Ovary (tissue), 9 donors: ENCODE measurements around the gene IGF2BP1. TPM values are rescaled to one million over a fixed set of nuclear protein-coding genes. Genes with fewer than 3 reads are reported as not detected.
"Not testable (repeated sequence)": the region's sequence is repeated elsewhere in the genome, so short reads cannot be mapped to it uniquely, and the experiment has no call there.

Source experiments
- DNase-seq, 5 donors: peaks; one replicate each; pipeline ENCODE4 v3.0.0-alpha.2; 2019 to 2020
- H3K27ac ChIP-seq, 2 donors: fragments of 200-600 bp; one replicate each; pipeline versions ENCODE4 v1.5.1 to v1.8.0; 2019 to 2022
- H3K27me3 ChIP-seq: fragments of 200-600 bp; one replicate; pipeline ENCODE4 v1.8.0; 2022
- H3K36me3 ChIP-seq: fragments of 200-600 bp; sonication (generic); one replicate; pipeline ENCODE4 v1.5.1; 2019
- H3K4me1 ChIP-seq: one replicate; pipeline ENCODE4 v1.8.1; 2013; ENCODE audit warnings: mild to moderate bottlenecking, moderate library complexity; ENCODE audit not compliant: insufficient read depth
- H3K4me3 ChIP-seq: fragments of 200-600 bp; sonication (generic); one replicate; pipeline ENCODE4 v1.5.1; 2017
- H3K9me3 ChIP-seq, 2 donors: fragments of 200-600 bp in 1 of 2; sonication (generic) in 1 of 2; one replicate each; pipeline versions ENCODE4 v1.5.1 to v1.8.1; 2013 to 2019; ENCODE audit warnings: mild to moderate bottlenecking in 1 of 2, moderate library complexity in 1 of 2
- CTCF ChIP-seq, 3 donors: fragments of 450-650 bp in 2 of 3; fragments of 200-600 bp in 1 of 3; IDR thresholded peaks; one replicate each; pipeline versions ENCODE4 v1.5.1 to v1.8.0; 2016 to 2022; ENCODE audit warnings: antibody characterized with exemption in 3 of 3, mild to moderate bottlenecking in 1 of 3
- EP300 ChIP-seq: sonication (generic); formaldehyde crosslinking; IDR thresholded peaks from one replicate; pipeline ENCODE4 v1.6.1; 2017; ENCODE audit warnings: antibody characterized with exemption
- POLR2A ChIP-seq: fragments of 450-650 bp; IDR thresholded peaks from one replicate; pipeline ENCODE4 v1.6.1; 2017; ENCODE audit warnings: antibody characterized with exemption, mild to moderate bottlenecking, moderate library complexity
- WGBS, 3 donors: extraction: QIAGEN DNeasy Blood & Tissue Kit in 1 of 3; methylation state at CpG; one replicate each; pipeline versions ENCODE4 v1.1.5 to v1.1.7; 2013 to 2017; 5-methylcytosine and 5-hydroxymethylcytosine counted together
- intact Hi-C, 4 donors: fragments of 100-400 bp; cut with DNase I; formaldehyde crosslinking; loops; one replicate each; pipeline versions ENCODE4 v1.11.0 to v1.15.1; 2022 to 2023
- polyA plus RNA-seq, 2 donors: library from polyadenylated mRNA; stranded (reverse); fragments of 200-250 nt in 1 of 2; fragments of 350-450 nt in 1 of 2; fragmentation: Illumina TruSeq in 1 of 2; extraction: RNeasy Lipid Tissue Mini Kit (QIAGEN cat#74804) in 1 of 2; gene quantifications; one replicate each; pipeline ENCODE4 v1.2.3, GENCODE V29; 2013 to 2014
- total RNA-seq, 7 donors: library from RNA; depleted of rRNA in 2 of 7; stranded (reverse); fragments of >200 nt in 2 of 7; fragmentation: NEBNext Ultra II Directional in 3 of 7; extraction: Animal tissue kit (Norgen Biotek cat#: 25700) in 3 of 7; gene quantifications; one replicate each; pipeline versions ENCODE4 v1.1.0 to v1.2.4, GENCODE V29; 2016 to 2023
- donor health status: DM: no; HTN: no; CAD: no; lungs with moderate emphysema.
- donor health status: DM: no; HTN: no; CAD: no.
- donor health status: Bipolar disorder and iron deficiency.
- donor health status: DM: yes; HTN: yes; CAD: no.
- donor health status: DM: no; HTN: no; CAD: no.
- donor health status: DM: yes; HTN: yes; CAD: no.

The IGF2BP1 gene
- total and polyA plus RNA-seq, 9 donors = 0.12 to 1.0 TPM; not detected in 7

- intact Hi-C loops = no loop called here
- 89 to 90% (median 89%) methylated on average over 13 of the region's 13 CpGs for WGBS, 3 donors
- TF ChIP-seq EP300 (no peak), CTCF (IDR thresholded peaks at IDR 0.05) (no peak), POLR2A (no peak)
- no peak overlapping the region for H3K4me3 ChIP-seq
- H3K36me3 ChIP-seq = no peaks in the 10 kb centered on the region
- H3K4me1 ChIP-seq = no peaks in the 10 kb centered on the region
- H3K27me3 ChIP-seq = no peaks in the 10 kb centered on the region
- no peak overlapping the region for H3K27ac ChIP-seq
- no peaks in the 10 kb centered on the region for H3K9me3 ChIP-seq
- DNase-seq = no peak
These were observed 39.1 kb downstream of the IGF2BP1 start for GRCh38 chr17:49036270-49036626.

DNA sequence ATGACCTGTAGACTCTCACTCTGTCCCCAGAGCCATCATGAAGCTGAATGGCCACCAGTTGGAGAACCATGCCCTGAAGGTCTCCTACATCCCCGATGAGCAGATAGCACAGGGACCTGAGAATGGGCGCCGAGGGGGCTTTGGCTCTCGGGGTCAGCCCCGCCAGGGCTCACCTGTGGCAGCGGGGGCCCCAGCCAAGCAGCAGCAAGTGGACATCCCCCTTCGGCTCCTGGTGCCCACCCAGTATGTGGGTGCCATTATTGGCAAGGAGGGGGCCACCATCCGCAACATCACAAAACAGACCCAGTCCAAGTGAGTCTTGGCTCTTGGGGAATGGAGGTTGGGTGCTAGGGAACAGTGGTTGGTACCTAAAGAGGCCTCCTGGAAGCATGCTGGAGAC is 41.0 kb downstream of the IGF2BP1 start:
- Histone ChIP-seq H3K27me3 (no peaks in the 10 kb centered on the region), H3K4me3 (no peak overlapping the region), H3K27ac (no peak overlapping the region), H3K4me1 (no peaks in the 10 kb centered on the region), H3K9me3 (no peaks in the 10 kb centered on the region), H3K36me3 (no peaks in the 10 kb centered on the region)
- intact Hi-C loops = no loop called here
- no peak for DNase-seq
- TF ChIP-seq CTCF (IDR thresholded peaks at IDR 0.05) = no peak
- TF ChIP-seq EP300 = no peak
- TF ChIP-seq POLR2A = no peak
- 93 to 97% (median 94%) methylated on average over 8 of the region's 8 CpGs for WGBS, 3 donors

DNA sequence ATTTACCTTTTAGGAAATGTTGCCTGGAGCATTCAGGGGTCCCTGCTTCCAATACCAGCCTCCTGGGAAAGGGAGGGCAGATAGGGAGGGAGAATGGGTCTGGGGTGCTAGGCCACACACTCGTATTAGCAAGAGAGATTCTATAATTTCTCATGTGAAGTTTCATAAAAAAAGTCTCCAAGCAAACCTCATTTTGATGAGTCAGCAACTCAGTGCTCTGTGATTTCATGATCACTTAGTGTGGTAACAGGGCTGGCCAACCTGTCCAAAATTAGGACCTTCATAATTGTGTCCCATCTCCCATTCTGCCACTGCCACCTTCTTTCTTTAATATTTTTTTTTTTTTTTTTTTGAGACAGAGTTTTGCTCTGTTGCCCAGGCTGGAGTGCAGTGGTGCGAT is 41.4 kb downstream of the IGF2BP1 start:
- intact Hi-C loops = no loop called here
- H3K27me3 ChIP-seq = no peaks in the 10 kb centered on the region
- TF ChIP-seq POLR2A = no peak
- TF ChIP-seq EP300 = no peak
- no peak for TF ChIP-seq CTCF (IDR thresholded peaks at IDR 0.05)
- DNase-seq = no peak
- no peaks in the 10 kb centered on the region for H3K36me3 ChIP-seq
- 59 to 77% (median 70%) methylated on average over 1 to 2 of the region's 2 CpGs for WGBS, 3 donors
- no peak overlapping the region for H3K27ac ChIP-seq
- H3K4me3 ChIP-seq = no peak overlapping the region
- no peaks in the 10 kb centered on the region for H3K9me3 ChIP-seq
- H3K4me1 ChIP-seq = no peaks in the 10 kb centered on the region

GRCh38 chr17:49039518-49039917 is 42.3 kb downstream of the IGF2BP1 start:
- DNase-seq, H3K4me1 ChIP-seq, H3K27me3 ChIP-seq, intact Hi-C loops, H3K27ac ChIP-seq, H3K36me3 ChIP-seq, H3K4me3 ChIP-seq, H3K9me3 ChIP-seq: not testable (repeated sequence)
- 82 to 84% (median 83%) methylated on average over 6 of the region's 6 CpGs for WGBS, 3 donors

GRCh38 chr17:49041527-49041926 is 44.3 kb downstream of the IGF2BP1 start:
- Histone ChIP-seq H3K4me1 (no peaks in the 10 kb centered on the region), H3K27ac (no peak overlapping the region), H3K4me3 (no peak overlapping the region), H3K36me3 (no peaks in the 10 kb centered on the region), H3K27me3 (no peaks in the 10 kb centered on the region), H3K9me3 (no peaks in the 10 kb centered on the region)
- no peak for DNase-seq
- whole genome bisulfite sequencing, 3 donors = 65 to 75% (median 66%) methylated on average over 4 of the region's 4 CpGs
- TF ChIP-seq POLR2A (no peak), EP300 (no peak), CTCF (IDR thresholded peaks at IDR 0.05) (no peak)
- intact Hi-C loops = loop anchor here in 1 of 4 donors (10.0 kb wide), 1 partner anchor 57 kb away; no protein-coding TSS in a partner anchor
